ENCODE results near the gene HLA-A. TPM values are rescaled to one million over a fixed set of nuclear protein-coding genes. Genes with fewer than 3 reads are reported as not detected.

HLA-A gene
- total and polyA plus RNA-seq, 2 donors (not counting 3 experiments of a cell fraction or from before 2014, with no cell fraction given) = 294 to 822 TPM

DNA sequence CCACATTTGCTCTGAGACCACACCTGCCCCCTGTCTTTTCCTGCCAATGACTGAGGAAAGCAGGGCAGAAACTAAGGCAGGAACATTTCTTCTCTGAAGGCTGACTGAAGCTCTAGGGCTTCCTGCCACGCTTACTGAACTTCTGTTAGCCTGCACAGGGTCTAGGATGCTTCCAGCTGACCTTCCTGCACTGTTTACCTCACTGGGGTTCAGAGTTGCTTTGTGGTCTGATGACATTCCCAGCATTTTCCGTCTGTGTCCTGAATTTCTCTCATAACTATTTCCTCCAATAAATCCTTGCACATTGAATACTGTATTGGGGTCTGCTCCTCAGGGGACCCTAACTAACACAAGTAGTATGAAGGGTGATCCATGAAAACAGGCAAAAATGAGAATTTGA is 29.5 kb upstream of the HLA-A start:
- H3K9me1 ChIP-seq (replicated peaks; ENCODE audit: control insufficient read depth, extremely low read depth, insufficient read depth, low read length) = no peaks in the 10 kb centered on the region
- no peak overlapping the region for H3K4me2 ChIP-seq (ENCODE audit: insufficient read depth, low read length)
- DNase-seq (ENCODE audit: low read depth, low spot score) (no peak), FAIRE-seq (no peak)
- H3K4me3 ChIP-seq (replicated peaks in 1 of 3; ENCODE audit: insufficient read depth in 1 of 3, low read depth in 1 of 3, low read length in 3 of 3) = no peak overlapping the region
- H3K4me1 ChIP-seq (ENCODE audit: control insufficient read depth, extremely low read depth, insufficient read depth, low read length) = no peaks in the 10 kb centered on the region
- H3K9ac ChIP-seq (replicated peaks; ENCODE audit: extremely low read depth, insufficient read depth, low read length) = no peak overlapping the region
- CTCF ChIA-PET = interaction anchor here (1.3 kb wide), 1 partner anchor 104 kb away, joined by 3 read pairs; no protein-coding TSS in a partner anchor
- dilution Hi-C loops (cut with MboI; ENCODE audit: extremely low pct_ligation_motif_present, low sequenced_read_pairs) = no loop called here
- intact Hi-C loops (cut with micrococcal nuclease) = no loop called here
- no peaks in the 10 kb centered on the region for H4K20me1 ChIP-seq (replicated peaks; ENCODE audit: control insufficient read depth, extremely low read depth, insufficient read depth, low read length)
- no peaks in the 10 kb centered on the region for H3K9me3 ChIP-seq (replicated peaks; ENCODE audit: control insufficient read depth, insufficient read depth, low read length)
- H3K27ac ChIP-seq (ENCODE audit: insufficient read depth, low read depth, low read length) = no peak overlapping the region
- H3K79me2 ChIP-seq (ENCODE audit: control insufficient read depth, insufficient read depth, low read length) = no peaks in the 10 kb centered on the region
- H3K36me3 ChIP-seq (ENCODE audit: control insufficient read depth in 2 of 2, extremely low read depth in 1 of 2, insufficient read depth in 2 of 2, low read length in 2 of 2) = no peaks in the 10 kb centered on the region
- no peak for TF ChIP-seq EZH2 (IDR thresholded peaks at IDR 0.05; ENCODE audit: borderline replicate concordance, low read depth, low read length, severe bottlenecking)
- TF ChIP-seq MYC (IDR thresholded peaks at IDR 0.05; ENCODE audit: low read depth, low read length) = no peak
- TF ChIP-seq, protein P1, sequence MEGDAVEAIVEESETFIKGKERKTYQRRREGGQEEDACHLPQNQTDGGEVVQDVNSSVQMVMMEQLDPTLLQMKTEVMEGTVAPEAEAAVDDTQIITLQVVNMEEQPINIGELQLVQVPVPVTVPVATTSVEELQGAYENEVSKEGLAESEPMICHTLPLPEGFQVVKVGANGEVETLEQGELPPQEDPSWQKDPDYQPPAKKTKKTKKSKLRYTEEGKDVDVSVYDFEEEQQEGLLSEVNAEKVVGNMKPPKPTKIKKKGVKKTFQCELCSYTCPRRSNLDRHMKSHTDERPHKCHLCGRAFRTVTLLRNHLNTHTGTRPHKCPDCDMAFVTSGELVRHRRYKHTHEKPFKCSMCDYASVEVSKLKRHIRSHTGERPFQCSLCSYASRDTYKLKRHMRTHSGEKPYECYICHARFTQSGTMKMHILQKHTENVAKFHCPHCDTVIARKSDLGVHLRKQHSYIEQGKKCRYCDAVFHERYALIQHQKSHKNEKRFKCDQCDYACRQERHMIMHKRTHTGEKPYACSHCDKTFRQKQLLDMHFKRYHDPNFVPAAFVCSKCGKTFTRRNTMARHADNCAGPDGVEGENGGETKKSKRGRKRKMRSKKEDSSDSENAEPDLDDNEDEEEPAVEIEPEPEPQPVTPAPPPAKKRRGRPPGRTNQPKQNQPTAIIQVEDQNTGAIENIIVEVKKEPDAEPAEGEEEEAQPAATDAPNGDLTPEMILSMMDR (IDR thresholded peaks at IDR 0.05; ENCODE audit: extremely low read depth in 1 of 2, insufficient read depth in 1 of 2, low read depth in 1 of 2, low read length in 2 of 2) = no peak
- no peak for TF ChIP-seq POLR2A (IDR thresholded peaks at IDR 0.05; ENCODE audit: low read depth, low read length)
- TF ChIP-seq FOS (IDR thresholded peaks at IDR 0.05; ENCODE audit: borderline replicate concordance, insufficient read depth, low read length) = no peak
- no peak for TF ChIP-seq GATA2 (IDR thresholded peaks at IDR 0.05; ENCODE audit: insufficient read depth, insufficient read length, low read depth, low read length)
- TF ChIP-seq POLR2AphosphoS5 (IDR thresholded peaks at IDR 0.05; ENCODE audit: insufficient read depth, low read depth, low read length) = no peak
- TF ChIP-seq, protein P2, sequence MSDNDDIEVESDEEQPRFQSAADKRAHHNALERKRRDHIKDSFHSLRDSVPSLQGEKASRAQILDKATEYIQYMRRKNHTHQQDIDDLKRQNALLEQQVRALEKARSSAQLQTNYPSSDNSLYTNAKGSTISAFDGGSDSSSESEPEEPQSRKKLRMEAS (IDR thresholded peaks at IDR 0.05; ENCODE audit: insufficient read depth, insufficient read length) = no peak
- no peak for TF ChIP-seq JUN (IDR thresholded peaks at IDR 0.05; ENCODE audit: borderline replicate concordance, insufficient read depth, insufficient read length, low read depth)
- POLR2A ChIA-PET = no interaction called here
- H2AFZ ChIP-seq (ENCODE audit: low read depth, low read length) = no peak overlapping the region
- no TSS peak for BruUV-seq (replicated peaks)
- peaks cover 7 to 27% of the 10 kb centered on the region in 2 experiments for H3K27me3 ChIP-seq (ENCODE audit: control insufficient read depth in 2 of 2, insufficient read depth in 2 of 2, low read length in 2 of 2)
